GM19023 (cell line): ENCODE data around the gene PIGBOS1.

Source experiments
- ATAC-seq: cut with Tn5 transposase; IDR thresholded peaks from one replicate; pipeline ENCODE4 v1.9.1; 2021; ENCODE audit warnings: mild to moderate bottlenecking, moderate library complexity; ENCODE audit not compliant: unreplicated experiment

Gene PIGBOS1

GRCh38 chr15:55267401-55268175 is 51.3 kb downstream of the PIGBOS1 start:
- ATAC-seq = peak; percentile 94
